GM12878 (cell line): ENCODE results near the gene CROCC.

Experiments
- CHD1 ChIP-seq: IDR thresholded peaks from 2 replicates; pipeline ENCODE4 v1.6.1; 2012; ENCODE audit warnings: low read depth, low read length, improper control_type of control experiment
- CTCF ChIP-seq, 3 experiments: IDR thresholded peaks in 2 of 3; conservative IDR thresholded peaks in 1 of 3; 2 replicates each; pipeline ENCODE4 v1.5.1; 2011; ENCODE audit warnings: low read depth in 3 of 3, low read length in 3 of 3, mild to moderate bottlenecking in 3 of 3, control low read depth in 2 of 3, moderate library complexity in 2 of 3, inconsistent platforms in 1 of 3, mixed read lengths in 1 of 3; ENCODE audit not compliant: control insufficient read depth in 2 of 3, insufficient read depth in 1 of 3; ENCODE audit errors: extremely low read depth in 1 of 3

- TF ChIP-seq CTCF (IDR thresholded peaks at IDR 0.05 in 2 of 3, conservative IDR thresholded peaks at IDR 0.05 in 1 of 3; ENCODE audit: control insufficient read depth in 2 of 3, extremely low read depth in 1 of 3, insufficient read depth in 1 of 3, low read depth in 3 of 3, low read length in 3 of 3) = no peak
- TF ChIP-seq CHD1 = no peak
These were observed 71.8 kb downstream of the CROCC start for GRCh38 chr1:16993521-16994038.
